Stimulated activated CD4-positive, alpha-beta T cell treated with anti-CD3 and anti-CD28 coated beads, Interleukin-2, amount 100 ng/mL, for 48 hours (primary cell): ENCODE results near the gene ATRIP.
"Not testable (repeated sequence)": the region's sequence is repeated elsewhere in the genome, so short reads cannot be mapped to it uniquely, and the experiment has no call there.

ENCODE experiments used
- DNase-seq, 2 donors: peaks; one replicate each; pipeline ENCODE4 v3.0.0-alpha.2; 2020

Gene ATRIP

GRCh38 chr3:48439820-48440589, 6.5 kb upstream of the ATRIP start, which contains the start of the genes CCDC51 and TMA7:
Gene CCDC51, minus strand, starts transcription at chr3:48440119. Its CDS starts 4,991 bp downstream, at chr3:48435128.
Gene TMA7, plus strand, starts transcription at chr3:48440257. Its CDS starts 40 bp downstream, at chr3:48440297.
- peak; percentile 95 to 97 for DNase-seq

- DNase-seq = no peak
These were observed 6.0 kb upstream of the ATRIP start for GRCh38 chr3:48440590-48440958.

- no peak for DNase-seq
These were observed 4.6 kb upstream of the ATRIP start for GRCh38 chr3:48441940-48442339.

- DNase-seq = no peak
These were observed 1.2 kb upstream of the ATRIP start for GRCh38 chr3:48445277-48445882.

GRCh38 chr3:48446043-48446424, 503 bp upstream of the ATRIP start:
- DNase-seq = no peak

- DNase-seq = no peak
These were observed 4.7 kb downstream of the ATRIP start for GRCh38 chr3:48451270-48451669.

GRCh38 chr3:48456456-48456855, 9.9 kb downstream of the ATRIP start:
- no peak for DNase-seq

- DNase-seq = no peak
These were observed 12.8 kb downstream of the ATRIP start for GRCh38 chr3:48459331-48459730.

- DNase-seq = no peak
These were observed 13.4 kb downstream of the ATRIP start for GRCh38 chr3:48459773-48460516.

- no peak for DNase-seq
These were observed 14.0 kb downstream of the ATRIP start for GRCh38 chr3:48460517-48460902.

GRCh38 chr3:48461767-48462166, 15.2 kb downstream of the ATRIP start:
- DNase-seq = not testable (repeated sequence)

GRCh38 chr3:48463703-48464102, 17.2 kb downstream of the ATRIP start:
- DNase-seq = no peak

GRCh38 chr3:48464713-48465221, 18.2 kb downstream of the ATRIP start:
- DNase-seq = no peak

- no peak for DNase-seq
These were observed 18.6 kb downstream of the ATRIP start for GRCh38 chr3:48465237-48465530.

- peak; percentile 68 to 69 for DNase-seq
These were observed 19.2 kb downstream of the ATRIP start for GRCh38 chr3:48465531-48466378.

- no peak for DNase-seq
These were observed 20.0 kb downstream of the ATRIP start for GRCh38 chr3:48466386-48467109.

- no peak for DNase-seq
These were observed 20.5 kb downstream of the ATRIP start for GRCh38 chr3:48467110-48467454.

GRCh38 chr3:48467473-48468267, 21.1 kb downstream of the ATRIP start:
- DNase-seq = no peak

GRCh38 chr3:48468329-48468731, 21.8 kb downstream of the ATRIP start:
- no peak for DNase-seq

- no peak for DNase-seq
These were observed 22.7 kb downstream of the ATRIP start for GRCh38 chr3:48469046-48469915.
